ENCODE results near the gene POMGNT2. TPM values are rescaled to one million over a fixed set of nuclear protein-coding genes. Genes with fewer than 3 reads are reported as not detected.

POMGNT2 gene
- total and polyA plus RNA-seq, 4 donors = 5.8 to 6.6 (median 6.5) TPM

DNA sequence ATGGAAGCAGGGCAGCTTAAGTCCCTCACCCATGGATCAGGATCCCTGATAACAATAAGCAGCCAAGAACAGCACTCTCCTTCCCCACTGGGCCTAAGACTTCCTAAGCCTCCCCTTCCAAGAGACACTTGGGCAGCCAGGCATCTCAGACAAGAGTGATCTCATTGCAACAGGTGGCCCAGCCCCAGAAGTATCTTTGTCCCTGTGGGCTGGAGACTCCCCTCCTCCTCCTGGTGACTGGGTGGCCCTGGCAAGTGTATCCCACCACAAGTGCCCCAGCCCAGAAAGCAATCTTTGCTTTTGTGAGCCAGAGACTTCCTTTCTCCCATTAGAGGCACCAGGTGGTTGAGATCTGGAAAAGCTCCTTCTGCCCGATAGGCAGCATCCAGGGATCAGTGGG lies 40.7 kb upstream of the POMGNT2 start (continued):
- TF ChIP-seq CTCF (IDR thresholded peaks at IDR 0.05; ENCODE audit: low read depth, low read length, missing input control) (no peak), FOXA2 (IDR thresholded peaks at IDR 0.05) (no peak), HNF4A (conservative IDR thresholded peaks at IDR 0.05) (no peak), ATF3 (IDR thresholded peaks at IDR 0.05) (no peak), EGR1 (IDR thresholded peaks at IDR 0.05; ENCODE audit: low read depth in 2 of 2) (no peak)
- TF ChIP-seq, protein P1, sequence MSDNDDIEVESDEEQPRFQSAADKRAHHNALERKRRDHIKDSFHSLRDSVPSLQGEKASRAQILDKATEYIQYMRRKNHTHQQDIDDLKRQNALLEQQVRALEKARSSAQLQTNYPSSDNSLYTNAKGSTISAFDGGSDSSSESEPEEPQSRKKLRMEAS (IDR thresholded peaks at IDR 0.05) = no peak

DNA sequence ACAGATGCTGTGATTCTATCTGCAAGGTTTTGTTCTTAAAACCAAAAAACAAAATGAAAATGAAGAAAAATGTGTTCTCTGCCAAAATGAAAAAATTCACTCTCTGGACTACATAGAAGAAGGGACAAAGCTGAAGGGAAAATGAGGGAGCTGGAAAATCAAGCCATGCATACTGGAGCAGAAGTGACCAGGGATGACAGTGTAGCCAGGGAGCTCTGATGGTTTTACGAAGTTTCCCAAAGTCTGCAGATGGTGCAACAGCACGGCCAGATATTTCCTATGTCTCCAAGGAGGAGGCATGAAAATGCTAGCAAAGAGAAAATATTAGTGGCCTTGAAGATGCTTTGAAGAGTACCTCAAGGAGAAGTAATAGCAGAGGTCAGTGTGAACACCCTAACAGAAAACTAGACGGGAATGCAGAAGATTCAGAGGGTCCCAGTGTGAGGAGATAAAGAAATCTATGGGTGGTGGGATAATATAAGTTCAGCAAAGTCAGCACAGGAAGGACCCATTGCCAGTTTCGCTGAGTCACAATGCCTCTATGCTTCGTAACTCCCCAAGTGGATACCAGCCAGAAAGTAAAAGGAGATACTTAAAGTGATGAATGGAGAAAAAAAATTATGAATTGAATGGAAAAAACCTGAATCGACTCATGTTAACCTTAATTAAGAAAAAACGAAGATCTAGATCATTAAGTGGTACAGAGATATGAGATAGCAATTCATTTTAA lies 39.0 kb upstream of the POMGNT2 start:
- Histone ChIP-seq H3K9ac (ENCODE audit: low read depth in 1 of 2, low read length in 2 of 2) (no peak overlapping the region), H3K4me3 (ENCODE audit: low read depth in 1 of 3, low read length in 3 of 3) (no peak overlapping the region), H3K36me3 (ENCODE audit: control insufficient read depth in 4 of 4, insufficient read depth in 3 of 4, low read depth in 1 of 4, low read length in 3 of 4) (no peaks in the 10 kb centered on the region), H3K4me1 (ENCODE audit: control insufficient read depth in 4 of 4, insufficient read depth in 4 of 4, low read length in 3 of 4) (no peaks in the 10 kb centered on the region), H3K9me3 (ENCODE audit: control insufficient read depth in 4 of 4, low read length in 3 of 4) (no peaks in the 10 kb centered on the region), H3K27ac (ENCODE audit: low read depth in 1 of 2, low read length in 2 of 2) (no peak overlapping the region), H3K27me3 (ENCODE audit: control insufficient read depth in 4 of 4, insufficient read depth in 4 of 4, low read length in 3 of 4) (no peaks in the 10 kb centered on the region)
- WGBS = 79% methylated on average over 7 of the region's 7 CpGs
- no peak for DNase-seq (ENCODE audit: low spot score)
- TF ChIP-seq HNF4G (IDR thresholded peaks at IDR 0.05) (no peak), TAF1 (conservative IDR thresholded peaks at IDR 0.05) (no peak), FOXA2 (IDR thresholded peaks at IDR 0.05) (no peak), EGR1 (IDR thresholded peaks at IDR 0.05; ENCODE audit: low read depth in 2 of 2) (no peak), CTCF (IDR thresholded peaks at IDR 0.05; ENCODE audit: low read depth, low read length, missing input control) (no peak), GABPA (IDR thresholded peaks at IDR 0.05 in 1 of 2, conservative IDR thresholded peaks at IDR 0.05 in 1 of 2) (no peak)
- TF ChIP-seq, protein P2, sequence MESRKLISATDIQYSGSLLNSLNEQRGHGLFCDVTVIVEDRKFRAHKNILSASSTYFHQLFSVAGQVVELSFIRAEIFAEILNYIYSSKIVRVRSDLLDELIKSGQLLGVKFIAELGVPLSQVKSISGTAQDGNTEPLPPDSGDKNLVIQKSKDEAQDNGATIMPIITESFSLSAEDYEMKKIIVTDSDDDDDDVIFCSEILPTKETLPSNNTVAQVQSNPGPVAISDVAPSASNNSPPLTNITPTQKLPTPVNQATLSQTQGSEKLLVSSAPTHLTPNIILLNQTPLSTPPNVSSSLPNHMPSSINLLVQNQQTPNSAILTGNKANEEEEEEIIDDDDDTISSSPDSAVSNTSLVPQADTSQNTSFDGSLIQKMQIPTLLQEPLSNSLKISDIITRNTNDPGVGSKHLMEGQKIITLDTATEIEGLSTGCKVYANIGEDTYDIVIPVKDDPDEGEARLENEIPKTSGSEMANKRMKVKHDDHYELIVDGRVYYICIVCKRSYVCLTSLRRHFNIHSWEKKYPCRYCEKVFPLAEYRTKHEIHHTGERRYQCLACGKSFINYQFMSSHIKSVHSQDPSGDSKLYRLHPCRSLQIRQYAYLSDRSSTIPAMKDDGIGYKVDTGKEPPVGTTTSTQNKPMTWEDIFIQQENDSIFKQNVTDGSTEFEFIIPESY (IDR thresholded peaks at IDR 0.05) = no peak

- Histone ChIP-seq H3K36me3 (ENCODE audit: control insufficient read depth in 4 of 4, insufficient read depth in 3 of 4, low read depth in 1 of 4, low read length in 3 of 4) (no peaks in the 10 kb centered on the region), H3K9me3 (ENCODE audit: control insufficient read depth in 4 of 4, low read length in 3 of 4) (no peaks in the 10 kb centered on the region), H3K27ac (ENCODE audit: low read depth in 1 of 2, low read length in 2 of 2) (no peak overlapping the region), H3K9ac (ENCODE audit: low read depth in 1 of 2, low read length in 2 of 2) (no peak overlapping the region), H3K4me3 (ENCODE audit: low read depth in 1 of 3, low read length in 3 of 3) (no peak overlapping the region), H3K4me1 (ENCODE audit: control insufficient read depth in 4 of 4, insufficient read depth in 4 of 4, low read length in 3 of 4) (no peaks in the 10 kb centered on the region), H3K27me3 (ENCODE audit: control insufficient read depth in 4 of 4, insufficient read depth in 4 of 4, low read length in 3 of 4) (no peaks in the 10 kb centered on the region)
- 21% methylated on average over 3 of the region's 3 CpGs for WGBS
- TF ChIP-seq SP1 (IDR thresholded peaks at IDR 0.05) (no peak), RAD21 (IDR thresholded peaks at IDR 0.05) (no peak), EGR1 (IDR thresholded peaks at IDR 0.05; ENCODE audit: low read depth in 2 of 2) (no peak), YY1 (IDR thresholded peaks at IDR 0.05) (no peak), FOXA1 (IDR thresholded peaks at IDR 0.05) (no peak)
- DNase-seq (ENCODE audit: low spot score) = no peak
Measured at GRCh38 chr3:43142472-43142871, 36.6 kb upstream of the POMGNT2 start.

Data from liver (tissue), 9 donors.